T-helper 2 cell treated with Interferon-gamma antibody and Interleukin-4, amounts not matched to agents 5 μg/mL and 100 μg/mL, for 36 hours (primary cell): ENCODE data around the gene AKT2.
A peak's percentile ranks its signal among the peaks of the same experiment; 100 is the strongest.
"Not testable (repeated sequence)": the region's sequence is repeated elsewhere in the genome, so short reads cannot be mapped to it uniquely, and the experiment has no call there.

Experiments used
- DNase-seq: peaks from one replicate; pipeline ENCODE4 v3.0.0; 2021; ENCODE audit warnings: low spot score
- H3K27ac Mint-ChIP-seq: one replicate; pipeline ENCODE4 v1.8.0; 2021; ENCODE audit warnings: mild to moderate bottlenecking, mixed read lengths
- H3K27me3 Mint-ChIP-seq: one replicate; pipeline ENCODE4 v1.8.0; 2021; ENCODE audit warnings: low read depth, mixed read lengths
- H3K36me3 Mint-ChIP-seq: one replicate; pipeline ENCODE4 v1.8.0; 2021; ENCODE audit warnings: low read depth, mixed read lengths
- H3K4me1 Mint-ChIP-seq: one replicate; pipeline ENCODE4 v1.8.0; 2021; ENCODE audit warnings: low read depth, mixed read lengths
- H3K4me3 Mint-ChIP-seq: one replicate; pipeline ENCODE4 v1.8.0; 2022; ENCODE audit warnings: mild to moderate bottlenecking, moderate library complexity, mixed read lengths
- H3K9me3 Mint-ChIP-seq: one replicate; pipeline ENCODE4 v1.8.0; 2021; ENCODE audit warnings: mixed read lengths

AKT2 gene

DNA sequence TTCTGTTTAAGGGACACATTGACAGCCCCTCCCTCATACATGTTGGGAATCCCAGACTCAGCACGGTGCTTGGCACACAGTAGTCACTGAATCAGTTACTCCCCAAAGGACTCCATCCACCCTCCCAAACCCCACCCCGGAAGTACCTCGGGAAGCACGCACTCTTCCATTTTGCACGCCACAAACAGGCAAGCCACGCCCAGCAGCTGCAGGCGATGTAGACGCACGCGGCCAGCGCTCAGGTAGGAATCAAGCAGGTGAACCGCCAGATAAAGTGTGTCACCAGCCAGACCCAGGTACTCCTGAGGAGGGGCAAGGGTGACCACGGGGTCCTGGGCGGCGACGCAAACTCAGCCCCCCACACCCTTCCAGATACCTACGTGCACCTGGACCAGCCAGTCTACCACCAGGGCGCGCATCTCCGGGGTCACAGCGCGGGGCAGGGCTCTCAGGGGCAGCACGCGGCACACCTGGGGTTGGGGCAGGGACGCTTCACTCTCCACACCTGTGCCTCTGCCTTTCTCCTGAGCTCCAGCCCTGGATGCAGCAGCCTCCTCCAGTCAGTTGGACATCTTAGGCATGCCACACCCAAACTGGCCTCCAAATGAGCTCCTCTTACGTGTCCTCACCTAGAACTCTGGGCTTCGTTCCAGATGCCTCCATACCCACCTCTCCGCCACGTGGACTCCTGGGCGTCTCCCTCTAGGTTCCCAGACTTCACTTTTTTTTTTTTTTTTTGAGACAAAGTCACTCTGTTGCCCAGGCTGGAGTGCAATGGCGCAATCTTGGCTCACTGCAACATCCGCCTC, 60.6 kb downstream of the AKT2 start:
- Mint-ChIP-seq H3K9me3 (peaks cover 5% of the 10 kb centered on the region), H3K4me3 (no peak overlapping the region), H3K27me3 (peaks cover 56% of the 10 kb centered on the region), H3K36me3 (peaks cover 2% of the 10 kb centered on the region), H3K4me1 (peaks cover 6% of the 10 kb centered on the region), H3K27ac (no peak overlapping the region)
- no peak for DNase-seq

DNA sequence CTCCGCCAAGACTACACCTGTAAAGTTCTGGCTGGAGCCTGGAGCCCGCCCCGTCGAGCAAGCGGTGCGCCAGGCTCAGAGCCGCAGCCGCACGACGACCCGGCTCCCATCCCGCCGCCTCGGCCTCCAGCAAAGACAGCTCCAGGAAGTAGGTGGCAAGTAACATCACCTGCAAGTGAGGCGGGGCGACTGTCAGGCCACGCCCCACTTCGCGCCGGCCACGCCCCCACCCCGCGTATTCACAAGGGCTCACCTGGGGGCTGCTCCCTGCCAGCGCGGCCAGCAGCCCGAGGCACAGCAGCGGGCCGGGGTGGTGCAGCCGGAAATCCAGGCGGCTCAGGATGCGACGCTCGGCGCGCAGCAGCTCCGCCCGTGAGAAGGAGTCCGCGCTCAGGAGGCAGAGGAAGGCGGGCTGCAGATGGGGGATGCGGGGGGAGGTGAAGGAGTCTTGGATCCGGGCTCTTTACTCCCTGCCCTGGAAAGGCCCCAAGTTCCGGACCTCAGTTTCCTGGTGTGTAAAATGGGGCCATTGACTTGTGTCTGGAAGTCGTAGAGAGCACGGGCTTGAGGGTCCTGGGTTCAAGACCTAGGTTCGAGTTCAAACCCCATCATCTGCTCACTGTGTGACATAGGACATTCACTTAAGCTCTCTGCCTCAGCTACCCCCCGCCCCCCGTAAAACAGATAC, 61.9 kb downstream of the AKT2 start:
- no peak for DNase-seq
- H3K9me3 Mint-ChIP-seq, result peaks cover 5% of the 10 kb centered on the region
- H3K27me3 Mint-ChIP-seq, result peaks cover 67% of the 10 kb centered on the region
- H3K27ac Mint-ChIP-seq, result no peak overlapping the region
- peaks cover 2% of the 10 kb centered on the region for H3K36me3 Mint-ChIP-seq
- no peak overlapping the region for H3K4me3 Mint-ChIP-seq
- H3K4me1 Mint-ChIP-seq, result peaks cover 6% of the 10 kb centered on the region

DNA sequence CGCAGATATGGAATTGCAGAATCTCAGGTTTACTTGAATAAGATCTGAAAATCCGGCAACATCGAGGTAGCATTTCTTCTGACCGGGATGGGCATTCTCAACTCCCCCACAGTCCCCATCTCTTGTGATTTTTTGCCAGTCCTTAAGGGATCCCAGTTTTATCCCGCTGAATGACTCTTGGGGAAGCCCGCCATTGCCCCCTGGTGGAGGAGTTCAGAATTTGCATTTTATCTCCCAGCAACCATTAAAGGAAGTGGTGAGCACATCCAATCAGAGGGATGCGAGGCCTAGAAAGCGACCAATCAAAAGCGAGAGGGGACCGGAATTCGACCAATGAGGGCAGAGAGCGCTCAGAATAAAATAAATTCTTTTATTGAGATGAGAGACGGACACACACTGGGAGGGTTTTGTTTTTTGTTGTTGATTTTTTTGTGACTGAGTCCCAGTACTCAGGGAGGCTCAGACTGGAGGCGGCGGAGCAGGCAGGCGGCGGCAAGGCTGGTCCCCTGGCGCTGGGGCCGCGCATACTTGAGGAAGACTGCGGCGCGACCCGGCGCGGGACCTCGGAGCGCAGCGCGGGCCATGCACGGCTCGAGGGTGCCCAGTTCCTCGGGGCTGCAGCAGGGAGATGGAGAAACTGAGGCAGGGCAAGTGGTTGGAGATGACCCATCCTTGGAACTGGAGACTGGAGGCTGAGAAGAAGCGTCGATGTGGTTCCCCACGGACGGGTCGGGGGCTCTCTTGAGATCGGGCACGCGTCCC, 63.1 kb downstream of the AKT2 start:
- H3K27me3 Mint-ChIP-seq, result peaks cover 60% of the 10 kb centered on the region
- H3K4me3 Mint-ChIP-seq, result peak overlapping the region; percentile 5
- peak; percentile 68 for DNase-seq
- peak overlapping the region; percentile 39 for H3K27ac Mint-ChIP-seq
- H3K36me3 Mint-ChIP-seq, result peaks cover 2% of the 10 kb centered on the region
- peaks cover 5% of the 10 kb centered on the region for H3K9me3 Mint-ChIP-seq
- peaks cover 6% of the 10 kb centered on the region for H3K4me1 Mint-ChIP-seq

DNA sequence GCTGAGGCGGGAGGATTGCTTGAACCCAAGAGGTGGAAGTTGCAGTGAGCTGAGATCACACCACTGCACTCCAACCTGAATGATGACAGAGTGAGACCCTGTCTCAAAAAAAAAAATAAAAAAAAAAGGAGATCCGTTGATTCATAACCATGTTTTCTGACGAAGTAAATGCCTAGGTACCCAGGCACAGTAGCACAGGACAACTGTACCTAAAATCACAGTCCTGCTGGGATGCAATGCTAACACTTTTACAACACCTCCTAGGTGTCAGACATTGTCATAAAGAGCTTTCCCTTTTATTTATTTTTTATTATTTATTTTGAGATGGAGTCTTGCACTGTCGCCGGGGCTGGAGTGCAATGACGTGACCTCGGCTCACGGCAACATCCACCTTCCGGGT, 64.5 kb downstream of the AKT2 start:
- peaks cover 8% of the 10 kb centered on the region for H3K4me1 Mint-ChIP-seq
- no peak for DNase-seq
- no peak overlapping the region for H3K4me3 Mint-ChIP-seq
- peaks cover 2% of the 10 kb centered on the region for H3K36me3 Mint-ChIP-seq
- H3K27ac Mint-ChIP-seq, result no peak overlapping the region
- peaks cover 58% of the 10 kb centered on the region for H3K27me3 Mint-ChIP-seq
- peaks cover 5% of the 10 kb centered on the region for H3K9me3 Mint-ChIP-seq

DNA sequence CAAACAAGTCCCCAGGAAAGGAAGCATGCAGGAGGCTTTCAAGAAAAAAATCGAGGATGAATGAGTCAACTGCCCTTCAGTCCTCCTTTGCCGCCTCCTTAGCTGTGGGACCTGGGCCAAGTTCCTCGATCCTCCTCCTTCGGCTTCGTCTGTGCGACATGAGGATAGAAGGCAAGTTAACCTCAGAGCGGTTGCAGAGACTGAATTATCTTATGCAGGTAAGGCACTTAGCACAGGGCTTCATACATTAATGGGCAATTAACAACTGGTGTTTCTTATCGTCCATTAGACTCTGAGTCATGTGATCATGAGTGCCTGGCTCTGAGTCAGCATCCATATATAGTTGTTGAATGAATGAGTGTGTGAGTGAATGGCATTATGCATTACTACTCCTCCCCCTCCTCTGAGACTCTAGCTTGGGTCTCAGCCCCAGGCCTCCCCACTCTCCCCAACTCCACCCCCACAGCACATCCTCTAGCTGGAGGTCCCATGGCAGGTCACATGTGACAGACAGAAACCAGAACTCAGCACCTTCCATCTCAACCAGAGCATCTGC, 65.3 kb downstream of the AKT2 start:
- Mint-ChIP-seq H3K36me3 (peaks cover 2% of the 10 kb centered on the region), H3K4me1 (peaks cover 8% of the 10 kb centered on the region), H3K27ac (no peak overlapping the region), H3K9me3 (peaks cover 5% of the 10 kb centered on the region), H3K27me3 (peaks cover 50% of the 10 kb centered on the region), H3K4me3 (no peak overlapping the region)
- DNase-seq, result no peak

DNA sequence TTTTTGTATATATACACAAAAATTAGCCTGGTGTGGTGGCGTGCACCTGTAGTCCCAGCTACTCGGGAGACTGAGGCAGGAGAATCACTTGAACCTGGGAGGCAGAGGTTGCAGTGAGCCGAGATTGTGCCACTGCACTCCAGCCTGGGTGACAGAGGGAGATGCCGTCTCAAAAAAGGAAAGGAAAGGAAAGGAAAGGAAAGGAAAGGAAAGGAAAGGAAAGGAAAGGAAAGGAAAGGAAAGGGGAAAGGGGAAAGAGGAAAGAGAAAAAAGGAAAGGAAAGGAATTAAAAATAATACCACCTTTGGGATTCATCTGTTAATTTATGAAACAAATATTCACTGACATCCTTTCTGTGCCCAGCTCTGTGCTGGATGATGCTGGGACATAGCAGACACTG, 66.1 kb downstream of the AKT2 start:
- not testable (repeated sequence) for H3K9me3 Mint-ChIP-seq, H3K4me1 Mint-ChIP-seq, H3K27ac Mint-ChIP-seq, H3K4me3 Mint-ChIP-seq, DNase-seq, H3K36me3 Mint-ChIP-seq
- peaks cover 42% of the 10 kb centered on the region for H3K27me3 Mint-ChIP-seq

DNA sequence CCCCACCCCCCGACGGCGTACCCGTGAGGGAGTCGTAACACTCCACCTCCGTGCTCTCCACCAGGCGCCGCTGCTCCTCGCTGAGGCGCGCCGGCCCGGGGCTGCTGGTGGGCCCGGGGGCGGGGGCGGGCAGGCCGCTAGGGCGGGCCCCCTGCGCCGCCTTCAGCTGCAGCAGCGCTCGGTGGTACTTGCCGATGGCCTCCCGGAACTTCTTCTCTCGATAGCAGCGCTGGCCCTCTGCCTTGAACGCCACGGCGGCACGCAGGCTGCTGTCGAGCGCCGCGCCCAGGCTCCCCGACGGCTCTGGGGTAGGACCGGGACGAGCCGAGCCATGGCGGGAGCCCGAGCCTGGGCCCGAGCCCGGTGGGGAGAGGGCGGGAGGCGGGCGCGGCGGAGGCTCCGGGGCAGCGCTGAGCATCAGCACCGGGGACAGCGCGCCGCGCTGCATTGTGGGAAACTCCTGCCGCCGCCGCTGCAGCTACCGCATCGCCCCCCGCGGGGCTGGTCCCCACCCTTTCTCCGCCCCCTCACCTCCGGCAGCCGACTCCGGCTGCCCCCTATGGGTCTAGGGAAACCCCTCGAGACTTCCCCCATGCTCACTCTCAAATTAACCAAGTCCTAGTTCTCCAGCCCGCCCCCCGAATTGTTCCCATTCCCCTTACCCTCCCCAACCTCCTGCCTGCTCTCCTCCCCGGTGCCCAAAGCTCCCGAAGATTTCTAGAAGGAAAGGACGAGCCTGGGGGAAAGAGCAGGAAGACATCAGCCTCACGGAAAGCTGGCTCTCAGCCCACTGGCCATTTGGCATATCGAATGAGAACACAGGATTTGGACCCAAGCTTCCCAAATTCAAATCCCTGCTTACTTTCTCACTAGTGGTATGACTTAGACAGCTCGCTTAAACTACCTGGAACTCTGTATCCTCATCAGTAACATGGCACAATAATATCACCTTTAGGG, 66.9 kb downstream of the AKT2 start, which contains the start of gene TTC9B:
Gene TTC9B, minus strand, starts transcription at position 451 of the 957 bp plus-strand sequence. Its CDS starts 3 bp downstream, at position 448.
- peak; percentile 35 for DNase-seq
- peaks cover 2% of the 10 kb centered on the region for H3K36me3 Mint-ChIP-seq
- no peak within 1 kb of the TSS for H3K4me3 Mint-ChIP-seq
- H3K27me3 Mint-ChIP-seq, result peaks cover 40% of the 10 kb centered on the region
- H3K9me3 Mint-ChIP-seq, result peaks cover 5% of the 10 kb centered on the region
- H3K4me1 Mint-ChIP-seq, result peaks cover 8% of the 10 kb centered on the region
- H3K27ac Mint-ChIP-seq, result no peak within 1 kb of the TSS

DNA sequence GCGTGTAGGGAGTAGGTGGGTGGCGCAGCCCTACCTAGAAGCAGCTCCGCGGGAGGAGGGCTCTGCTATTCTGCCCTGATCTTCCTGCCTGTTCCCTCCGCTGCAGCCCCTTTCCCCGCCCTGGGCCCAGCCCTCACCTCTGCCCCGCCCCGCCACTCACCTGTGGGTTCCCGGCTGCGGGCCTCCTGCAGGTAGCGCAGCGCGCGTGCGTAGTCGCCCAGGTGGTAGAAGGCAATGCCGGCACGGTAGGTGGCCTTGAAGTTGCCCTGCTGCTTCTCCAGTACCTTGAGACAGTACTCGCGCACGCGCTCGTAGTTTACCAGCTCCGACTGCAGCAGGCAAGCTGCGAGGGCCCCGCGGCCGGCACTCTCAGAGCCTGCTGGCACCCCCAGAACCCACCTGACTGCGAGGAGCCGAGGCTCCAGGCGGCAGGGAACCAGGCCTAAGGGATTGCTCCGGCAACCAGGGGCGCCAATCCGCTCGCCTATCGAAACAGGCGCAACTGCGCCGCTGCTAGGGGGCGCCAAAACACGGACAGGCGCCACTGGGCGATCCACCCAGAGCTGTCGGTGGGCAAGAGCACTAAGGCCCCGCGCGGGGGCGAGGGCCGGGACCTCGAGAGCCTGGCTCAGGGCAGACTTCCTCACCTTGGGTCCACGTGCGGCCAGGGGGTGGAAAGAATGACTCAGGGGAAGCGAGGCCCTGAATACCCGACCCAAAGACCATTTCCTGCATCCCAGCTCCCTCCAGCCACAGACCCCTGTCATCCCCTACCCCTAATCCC, 67.9 kb downstream of the AKT2 start:
- H3K27ac Mint-ChIP-seq, result no peak overlapping the region
- H3K9me3 Mint-ChIP-seq, result peaks cover 5% of the 10 kb centered on the region
- DNase-seq, result no peak
- peaks cover 40% of the 10 kb centered on the region for H3K27me3 Mint-ChIP-seq
- H3K4me1 Mint-ChIP-seq, result peaks cover 8% of the 10 kb centered on the region
- no peak overlapping the region for H3K4me3 Mint-ChIP-seq
- peaks cover 2% of the 10 kb centered on the region for H3K36me3 Mint-ChIP-seq

DNA sequence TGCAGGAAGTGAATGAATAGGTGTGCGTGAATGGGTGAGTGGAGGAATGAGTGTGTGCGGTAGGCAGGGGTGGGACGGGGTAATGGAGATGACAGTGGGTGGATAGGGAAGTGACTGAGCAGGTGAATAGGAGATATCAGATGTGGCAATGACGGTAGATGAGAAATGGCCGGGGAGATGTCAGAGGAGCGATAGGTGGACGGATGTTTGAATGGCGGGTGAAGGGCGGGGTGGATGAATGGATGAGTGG, 68.4 kb downstream of the AKT2 start:
- Mint-ChIP-seq H3K36me3 (no peaks in the 10 kb centered on the region), H3K4me3 (no peak overlapping the region), H3K27me3 (peaks cover 35% of the 10 kb centered on the region), H3K27ac (no peak overlapping the region), H3K4me1 (peaks cover 4% of the 10 kb centered on the region), H3K9me3 (no peaks in the 10 kb centered on the region)
- no peak for DNase-seq

DNA sequence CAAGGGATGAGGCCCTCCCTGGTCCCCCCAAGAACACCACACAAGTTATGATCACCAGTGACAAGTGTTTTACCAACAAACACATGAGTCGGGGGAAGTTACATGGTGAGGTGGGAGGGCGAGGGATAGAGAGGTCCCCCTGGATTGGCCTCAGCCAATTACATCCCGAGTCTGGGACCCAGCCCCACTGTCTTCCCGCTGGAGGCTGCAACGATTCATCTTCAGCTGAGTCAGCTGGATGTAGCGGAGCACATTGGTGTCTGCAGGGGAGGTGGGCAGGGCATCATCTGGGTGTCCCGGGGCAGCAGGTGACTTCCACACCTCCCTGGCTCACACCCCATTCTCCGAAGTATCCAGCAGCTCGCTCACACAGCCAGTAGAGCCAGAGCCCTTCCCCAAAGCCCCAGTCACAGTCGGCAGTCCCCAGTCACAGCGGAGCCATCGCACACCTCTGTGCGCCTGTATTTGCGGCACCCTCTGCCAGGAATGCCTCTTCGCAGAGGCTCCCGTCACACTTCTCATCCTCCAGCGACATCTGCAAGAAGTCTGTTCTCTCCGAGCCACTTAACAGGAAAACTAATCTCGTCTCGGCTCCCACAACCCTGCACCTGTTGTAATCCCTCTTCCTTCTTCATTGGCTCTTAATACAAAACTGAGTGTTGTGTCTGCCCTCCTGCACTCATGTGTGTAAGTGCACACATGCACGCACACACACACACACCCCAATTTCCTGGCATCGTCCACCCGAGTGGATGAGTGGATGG, 69.0 kb downstream of the AKT2 start:
- Mint-ChIP-seq H3K27ac (no peak overlapping the region), H3K27me3 (peaks cover 35% of the 10 kb centered on the region), H3K4me1 (peaks cover 4% of the 10 kb centered on the region), H3K9me3 (no peaks in the 10 kb centered on the region), H3K36me3 (no peaks in the 10 kb centered on the region), H3K4me3 (no peak overlapping the region)
- DNase-seq, result no peak

DNA sequence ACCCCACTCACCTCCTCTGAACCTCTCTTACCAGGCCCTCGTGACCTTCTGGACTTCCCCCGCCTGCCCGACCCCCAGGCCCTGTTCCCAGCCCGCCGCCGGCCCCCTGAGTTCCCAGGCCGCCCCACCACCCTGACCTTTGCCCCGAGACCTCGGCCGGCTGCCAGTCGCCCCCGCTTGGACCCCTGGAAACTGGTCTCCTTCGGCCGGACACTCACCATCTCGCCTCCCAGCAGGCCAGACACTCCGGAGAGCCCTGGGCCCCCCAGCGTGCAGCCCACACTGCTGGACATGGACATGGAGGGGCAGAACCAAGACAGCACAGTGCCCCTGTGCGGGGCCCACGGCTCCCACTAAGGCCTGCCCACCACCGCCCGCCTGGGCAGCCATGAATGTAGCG, 70.2 kb downstream of the AKT2 start:
- no peak overlapping the region for H3K27ac Mint-ChIP-seq
- peaks cover 30% of the 10 kb centered on the region for H3K27me3 Mint-ChIP-seq
- no peak overlapping the region for H3K4me3 Mint-ChIP-seq
- H3K4me1 Mint-ChIP-seq, result peaks cover 4% of the 10 kb centered on the region
- no peaks in the 10 kb centered on the region for H3K36me3 Mint-ChIP-seq
- no peaks in the 10 kb centered on the region for H3K9me3 Mint-ChIP-seq
- DNase-seq, result no peak

DNA sequence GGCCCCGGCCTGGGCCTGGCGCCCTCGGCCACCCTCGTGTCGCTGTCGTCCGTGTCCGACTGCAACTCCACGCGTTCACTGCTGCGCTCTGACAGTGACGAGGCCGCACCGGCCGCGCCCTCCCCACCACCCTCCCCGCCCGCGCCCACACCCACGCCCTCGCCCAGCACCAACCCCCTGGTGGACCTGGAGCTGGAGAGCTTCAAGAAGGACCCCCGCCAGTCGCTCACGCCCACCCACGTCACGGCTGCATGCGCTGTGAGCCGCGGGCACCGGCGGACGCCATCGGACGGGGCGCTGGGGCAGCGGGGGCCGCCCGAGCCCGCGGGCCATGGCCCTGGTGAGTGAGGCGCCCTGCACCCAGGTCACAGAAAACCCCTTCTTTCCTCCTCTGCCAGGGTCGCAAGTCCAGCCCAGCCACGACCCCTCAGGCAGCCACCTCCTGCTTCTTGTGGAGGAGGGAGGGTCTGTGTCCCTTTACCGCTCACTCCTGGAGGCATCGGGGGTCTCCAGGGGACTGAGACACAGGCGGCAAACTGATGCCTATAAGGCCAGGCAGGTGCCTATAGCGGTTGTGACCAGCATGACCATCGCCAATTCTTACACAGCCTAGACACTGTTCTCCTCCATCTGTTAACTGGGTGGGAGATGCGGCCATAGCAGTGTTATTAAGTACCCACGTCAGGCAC, 71.1 kb downstream of the AKT2 start:
- Mint-ChIP-seq H3K4me3 (no peak overlapping the region), H3K9me3 (no peaks in the 10 kb centered on the region), H3K4me1 (peaks cover 4% of the 10 kb centered on the region), H3K27ac (no peak overlapping the region), H3K27me3 (peaks cover 20% of the 10 kb centered on the region), H3K36me3 (peaks cover 1% of the 10 kb centered on the region)
- DNase-seq, result no peak
